HFF-Myc (cell line): Measurements from ENCODE around the gene PAQR9.

ENCODE experiments used
- DNase-seq: peaks from one replicate; pipeline ENCODE4 v3.0.0-alpha.2; 2011; ENCODE audit warnings: low read depth; ENCODE audit errors: extremely low read depth
- H3K4me3 ChIP-seq: replicated peaks from 2 replicates; pipeline ENCODE4 v1.5.1; 2011; ENCODE audit warnings: low read depth, mild to moderate bottlenecking, control low read depth, low read length
- TF ChIP-seq, protein P1 (sequence below): IDR thresholded peaks from 2 replicates; pipeline ENCODE4 v1.5.1; 2012; ENCODE audit warnings: mild to moderate bottlenecking, low read depth, low read length, control low read depth; ENCODE audit errors: missing control alignments

The PAQR9 gene

GRCh38 chr3:142926368-142926944 is 37.0 kb downstream of the PAQR9 start:
- no peak overlapping the region for H3K4me3 ChIP-seq
- no peak for DNase-seq
- TF ChIP-seq, protein P1, sequence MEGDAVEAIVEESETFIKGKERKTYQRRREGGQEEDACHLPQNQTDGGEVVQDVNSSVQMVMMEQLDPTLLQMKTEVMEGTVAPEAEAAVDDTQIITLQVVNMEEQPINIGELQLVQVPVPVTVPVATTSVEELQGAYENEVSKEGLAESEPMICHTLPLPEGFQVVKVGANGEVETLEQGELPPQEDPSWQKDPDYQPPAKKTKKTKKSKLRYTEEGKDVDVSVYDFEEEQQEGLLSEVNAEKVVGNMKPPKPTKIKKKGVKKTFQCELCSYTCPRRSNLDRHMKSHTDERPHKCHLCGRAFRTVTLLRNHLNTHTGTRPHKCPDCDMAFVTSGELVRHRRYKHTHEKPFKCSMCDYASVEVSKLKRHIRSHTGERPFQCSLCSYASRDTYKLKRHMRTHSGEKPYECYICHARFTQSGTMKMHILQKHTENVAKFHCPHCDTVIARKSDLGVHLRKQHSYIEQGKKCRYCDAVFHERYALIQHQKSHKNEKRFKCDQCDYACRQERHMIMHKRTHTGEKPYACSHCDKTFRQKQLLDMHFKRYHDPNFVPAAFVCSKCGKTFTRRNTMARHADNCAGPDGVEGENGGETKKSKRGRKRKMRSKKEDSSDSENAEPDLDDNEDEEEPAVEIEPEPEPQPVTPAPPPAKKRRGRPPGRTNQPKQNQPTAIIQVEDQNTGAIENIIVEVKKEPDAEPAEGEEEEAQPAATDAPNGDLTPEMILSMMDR: no peak

DNA sequence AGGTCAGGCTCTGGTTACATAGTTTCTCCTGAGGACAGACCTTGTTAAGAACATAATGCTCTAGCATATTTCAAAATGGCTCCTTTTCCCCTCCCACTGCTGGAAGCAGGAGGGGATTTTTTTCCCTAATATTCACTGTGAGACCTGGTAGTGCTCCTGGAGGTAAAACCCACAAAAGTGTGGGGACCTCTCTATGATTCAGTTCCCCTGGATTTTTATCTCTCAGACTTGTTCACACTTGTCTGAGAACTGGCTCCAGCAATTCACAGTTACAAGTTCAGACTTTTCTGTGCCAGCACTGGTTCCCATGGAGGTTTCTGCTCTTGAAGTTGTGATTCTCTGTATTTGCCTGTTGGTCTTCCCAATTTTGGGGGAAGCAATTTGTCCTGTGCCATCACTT is 38.3 kb downstream of the PAQR9 start:
- no peak for DNase-seq
- no peak overlapping the region for H3K4me3 ChIP-seq
- TF ChIP-seq, protein P1: no peak

DNA sequence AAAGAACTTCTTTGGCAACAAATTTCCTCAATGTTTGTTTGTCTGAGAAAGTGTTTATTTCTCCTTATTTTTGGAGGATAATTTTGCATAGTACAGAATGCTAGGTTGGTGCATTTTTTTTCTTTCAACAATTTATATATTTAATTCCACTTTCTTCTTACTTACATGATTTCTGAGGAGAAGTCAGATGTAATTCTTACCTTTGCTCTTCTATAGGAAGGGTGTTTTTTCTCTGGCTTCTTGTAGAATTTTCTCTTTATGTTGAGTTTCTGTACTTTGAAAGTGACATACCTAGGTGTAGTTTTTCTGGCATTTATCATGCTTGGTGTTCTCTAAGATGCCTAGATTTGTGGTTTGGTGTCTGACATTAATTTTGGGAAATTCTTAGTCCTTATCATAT is 39.8 kb downstream of the PAQR9 start:
- DNase-seq: no peak
- TF ChIP-seq, protein P1: no peak
- no peak overlapping the region for H3K4me3 ChIP-seq

DNA sequence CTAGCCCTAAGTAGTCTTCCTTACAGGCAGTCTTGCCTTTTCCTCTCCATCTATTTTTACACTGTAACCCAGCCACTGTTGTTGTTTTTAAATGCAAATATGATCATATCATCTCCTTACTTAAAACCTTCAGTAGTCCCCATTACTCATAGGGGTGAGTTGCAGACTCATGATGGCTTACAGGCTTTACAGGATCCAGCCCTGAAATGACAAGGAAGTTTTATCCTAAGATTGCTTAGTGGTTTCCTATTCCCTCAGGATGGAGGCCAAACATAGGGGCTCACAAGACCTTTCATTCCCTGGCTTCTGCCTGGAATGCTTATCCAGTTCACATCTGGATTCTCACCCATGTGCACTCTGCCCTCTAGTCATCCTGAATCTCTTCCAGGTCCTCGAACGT is 46.9 kb downstream of the PAQR9 start:
- no peak overlapping the region for H3K4me3 ChIP-seq
- no peak for DNase-seq
- TF ChIP-seq, protein P1: no peak

DNA sequence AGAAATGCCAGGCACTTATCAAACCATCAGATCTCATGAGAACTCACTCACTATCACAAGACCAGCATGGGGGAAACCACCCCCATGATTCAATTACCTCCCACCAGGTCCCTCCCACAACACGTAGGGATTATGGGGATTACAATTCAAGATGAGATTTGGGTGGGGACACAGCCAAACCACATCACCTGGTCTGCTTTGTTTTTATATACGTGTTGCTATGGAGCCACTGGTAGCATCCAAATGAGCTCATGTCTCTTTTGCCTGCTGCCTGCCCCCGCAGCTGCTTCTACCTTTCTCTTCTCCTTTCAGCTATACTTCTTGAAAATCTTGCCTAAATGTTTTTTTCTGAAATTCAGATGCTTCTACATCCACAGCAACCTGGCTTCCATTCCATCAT is 47.8 kb downstream of the PAQR9 start:
- TF ChIP-seq, protein P1: no peak
- no peak for DNase-seq
- no peak overlapping the region for H3K4me3 ChIP-seq

DNA sequence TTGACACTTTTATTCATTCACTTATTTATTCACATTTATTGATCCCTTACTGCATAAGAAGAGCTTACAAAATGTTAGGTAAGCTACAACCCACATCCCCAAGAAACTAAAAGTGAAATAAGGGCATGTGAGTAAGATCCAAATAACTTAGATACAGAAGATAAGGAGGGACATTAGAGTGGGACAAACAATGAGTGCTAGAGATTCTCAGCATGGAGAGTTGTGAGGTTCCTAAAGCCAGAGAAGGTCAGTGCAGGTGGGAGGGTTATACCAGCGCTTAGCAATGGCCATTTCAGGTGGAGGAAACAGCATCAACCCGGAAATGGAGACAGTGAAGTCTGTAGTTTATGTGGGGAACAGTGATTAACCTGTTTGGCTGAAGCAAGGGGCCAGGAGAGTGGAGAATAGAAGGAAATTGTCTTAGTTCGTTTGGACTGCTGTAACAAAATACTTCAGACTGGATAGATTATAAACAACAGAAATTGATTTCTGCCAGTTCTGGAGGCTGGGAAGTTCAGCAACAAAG is 49.1 kb downstream of the PAQR9 start:
- TF ChIP-seq, protein P1: no peak
- no peak for DNase-seq
- no peak overlapping the region for H3K4me3 ChIP-seq

- no peak for DNase-seq
- TF ChIP-seq, protein P1: no peak
- no peak overlapping the region for H3K4me3 ChIP-seq
Measured at GRCh38 chr3:142913432-142913831, 50.0 kb downstream of the PAQR9 start.
